ENCODE measurements around the gene KIFBP.
"Not testable (repeated sequence)": the region's sequence is repeated elsewhere in the genome, so short reads cannot be mapped to it uniquely, and the experiment has no call there.

KIFBP gene

DNA sequence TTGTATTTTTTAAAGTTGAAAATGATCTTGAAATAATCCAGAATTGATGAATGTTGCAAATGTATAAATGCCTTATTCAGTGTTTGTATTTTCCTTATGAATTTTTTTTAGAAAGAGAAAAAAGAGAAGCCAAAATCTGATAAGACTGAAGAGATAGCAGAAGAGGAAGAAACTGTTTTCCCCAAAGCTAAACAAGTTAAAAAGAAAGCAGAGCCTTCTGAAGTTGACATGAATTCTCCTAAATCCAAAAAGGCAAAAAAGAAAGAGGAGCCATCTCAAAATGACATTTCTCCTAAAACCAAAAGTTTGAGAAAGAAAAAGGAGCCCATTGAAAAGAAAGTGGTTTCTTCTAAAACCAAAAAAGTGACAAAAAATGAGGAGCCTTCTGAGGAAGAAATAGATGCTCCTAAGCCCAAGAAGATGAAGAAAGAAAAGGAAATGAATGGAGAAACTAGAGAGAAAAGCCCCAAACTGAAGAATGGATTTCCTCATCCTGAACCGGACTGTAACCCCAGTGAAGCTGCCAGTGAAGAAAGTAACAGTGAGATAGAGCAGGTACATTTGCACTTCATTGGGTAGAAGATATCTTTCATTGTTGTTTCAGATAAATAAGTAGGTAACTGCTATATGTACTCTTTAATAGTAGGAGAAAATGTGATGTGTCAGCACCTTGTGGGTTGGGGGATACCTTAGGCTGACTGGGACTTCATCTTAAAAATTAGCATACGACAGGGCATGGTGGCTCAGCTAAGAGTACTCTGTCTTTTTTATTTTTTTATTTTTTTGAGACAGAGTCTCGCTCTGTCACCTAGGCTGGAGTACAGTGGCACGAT is 28.7 kb upstream of the KIFBP start:
- H3K27me3 ChIP-seq (ENCODE audit: control insufficient read depth in 2 of 2, insufficient read depth in 2 of 2, low read length in 2 of 2) = no peaks in the 10 kb centered on the region
- peaks cover 27 to 42% of the 10 kb centered on the region in 2 donors for H3K36me3 ChIP-seq (ENCODE audit: control insufficient read depth in 2 of 2, insufficient read depth in 2 of 2, low read length in 2 of 2)
- H3K9ac ChIP-seq (ENCODE audit: low read depth in 1 of 2, low read length in 2 of 2) = no peak overlapping the region
- peaks cover 0 to 7% of the 10 kb centered on the region in 2 donors for H3K4me1 ChIP-seq (ENCODE audit: control insufficient read depth in 2 of 2, insufficient read depth in 2 of 2, low read length in 2 of 2)
- no peaks in the 10 kb centered on the region for H3K9me3 ChIP-seq (ENCODE audit: control insufficient read depth in 2 of 2, low read length in 2 of 2)
- no peak overlapping the region for H3K27ac ChIP-seq (ENCODE audit: low read depth in 2 of 2, low read length in 2 of 2)
- no peak overlapping the region for H3K4me3 ChIP-seq (ENCODE audit: low read length in 2 of 2)

GRCh38 chr10:68963151-68963550 is 25.5 kb upstream of the KIFBP start:
- Histone ChIP-seq H3K27me3 (ENCODE audit: control insufficient read depth in 2 of 2, insufficient read depth in 2 of 2, low read length in 2 of 2) (no peaks in the 10 kb centered on the region), H3K9ac (ENCODE audit: low read depth in 1 of 2, low read length in 2 of 2) (no peak overlapping the region), H3K9me3 (ENCODE audit: control insufficient read depth in 2 of 2, low read length in 2 of 2) (no peaks in the 10 kb centered on the region), H3K4me1 (ENCODE audit: control insufficient read depth in 2 of 2, insufficient read depth in 2 of 2, low read length in 2 of 2) (no peaks in the 10 kb centered on the region), H3K27ac (ENCODE audit: low read depth in 2 of 2, low read length in 2 of 2) (no peak overlapping the region), H3K36me3 (ENCODE audit: control insufficient read depth in 2 of 2, insufficient read depth in 2 of 2, low read length in 2 of 2) (peaks cover 39 to 63% of the 10 kb centered on the region in 2 donors), H3K4me3 (ENCODE audit: low read length in 2 of 2) (no peak overlapping the region)

DNA sequence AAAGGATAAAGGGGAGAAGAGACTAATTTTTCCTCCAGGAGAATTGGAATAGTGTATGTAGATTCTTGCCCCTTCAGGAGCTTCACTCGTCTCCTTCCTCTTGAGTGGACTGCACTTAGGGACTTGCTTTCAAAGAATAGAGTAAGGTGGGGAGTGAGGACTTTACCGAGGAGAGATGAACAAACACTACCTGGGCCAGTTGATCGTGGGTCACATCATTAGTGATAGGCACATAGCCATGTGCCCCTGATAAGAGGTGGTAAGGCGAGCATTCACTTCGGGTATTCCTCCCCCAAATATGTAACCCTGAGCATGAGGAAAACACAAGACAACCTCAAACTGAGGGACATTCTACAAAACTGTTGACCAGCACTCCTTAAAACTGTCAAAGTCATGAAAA is 14.6 kb upstream of the KIFBP start:
- Histone ChIP-seq H3K9me3 (ENCODE audit: control insufficient read depth in 2 of 2, low read length in 2 of 2) (no peaks in the 10 kb centered on the region), H3K4me3 (ENCODE audit: low read length in 2 of 2) (no peak overlapping the region), H3K27ac (ENCODE audit: low read depth in 2 of 2, low read length in 2 of 2) (no peak overlapping the region), H3K4me1 (ENCODE audit: control insufficient read depth in 2 of 2, insufficient read depth in 2 of 2, low read length in 2 of 2) (no peaks in the 10 kb centered on the region), H3K27me3 (ENCODE audit: control insufficient read depth in 2 of 2, insufficient read depth in 2 of 2, low read length in 2 of 2) (no peaks in the 10 kb centered on the region), H3K36me3 (ENCODE audit: control insufficient read depth in 2 of 2, insufficient read depth in 2 of 2, low read length in 2 of 2) (peaks cover 66 to 84% of the 10 kb centered on the region in 2 donors), H3K9ac (ENCODE audit: low read depth in 1 of 2, low read length in 2 of 2) (no peak overlapping the region)

GRCh38 chr10:68975936-68976473 is 12.6 kb upstream of the KIFBP start:
- not testable (repeated sequence) for H3K9ac ChIP-seq (ENCODE audit: low read depth in 1 of 2, low read length in 2 of 2); H3K27me3 ChIP-seq (ENCODE audit: control insufficient read depth in 2 of 2, insufficient read depth in 2 of 2, low read length in 2 of 2)
- peaks cover 67 to 80% of the 10 kb centered on the region in 2 donors for H3K36me3 ChIP-seq (ENCODE audit: control insufficient read depth in 2 of 2, insufficient read depth in 2 of 2, low read length in 2 of 2)

GRCh38 chr10:68979738-68980137 is 8.9 kb upstream of the KIFBP start:
- not testable (repeated sequence) for H3K9me3 ChIP-seq (ENCODE audit: control insufficient read depth in 2 of 2, low read length in 2 of 2); H3K4me3 ChIP-seq (ENCODE audit: low read length in 2 of 2); H3K9ac ChIP-seq (ENCODE audit: low read depth in 1 of 2, low read length in 2 of 2); H3K27me3 ChIP-seq (ENCODE audit: control insufficient read depth in 2 of 2, insufficient read depth in 2 of 2, low read length in 2 of 2); H3K4me1 ChIP-seq (ENCODE audit: control insufficient read depth in 2 of 2, insufficient read depth in 2 of 2, low read length in 2 of 2); H3K27ac ChIP-seq (ENCODE audit: low read depth in 2 of 2, low read length in 2 of 2)
- H3K36me3 ChIP-seq (ENCODE audit: control insufficient read depth in 2 of 2, insufficient read depth in 2 of 2, low read length in 2 of 2) = peaks cover 63 to 70% of the 10 kb centered on the region in 2 donors

More at GRCh38 chr10:68975936-68976473, 12.6 kb upstream of the KIFBP start:
- not testable (repeated sequence) for H3K4me1 ChIP-seq (ENCODE audit: control insufficient read depth in 2 of 2, insufficient read depth in 2 of 2, low read length in 2 of 2); H3K27ac ChIP-seq (ENCODE audit: low read depth in 2 of 2, low read length in 2 of 2); H3K9me3 ChIP-seq (ENCODE audit: control insufficient read depth in 2 of 2, low read length in 2 of 2); H3K4me3 ChIP-seq (ENCODE audit: low read length in 2 of 2)

GRCh38 chr10:68981074-68981473 is 7.5 kb upstream of the KIFBP start:
- Histone ChIP-seq H3K27ac (ENCODE audit: low read depth in 2 of 2, low read length in 2 of 2) (no peak overlapping the region), H3K9me3 (ENCODE audit: control insufficient read depth in 2 of 2, low read length in 2 of 2) (no peaks in the 10 kb centered on the region), H3K4me1 (ENCODE audit: control insufficient read depth in 2 of 2, insufficient read depth in 2 of 2, low read length in 2 of 2) (no peaks in the 10 kb centered on the region), H3K4me3 (ENCODE audit: low read length in 2 of 2) (no peak overlapping the region), H3K27me3 (ENCODE audit: control insufficient read depth in 2 of 2, insufficient read depth in 2 of 2, low read length in 2 of 2) (no peaks in the 10 kb centered on the region), H3K36me3 (ENCODE audit: control insufficient read depth in 2 of 2, insufficient read depth in 2 of 2, low read length in 2 of 2) (peaks cover 60 to 62% of the 10 kb centered on the region in 2 donors), H3K9ac (ENCODE audit: low read depth in 1 of 2, low read length in 2 of 2) (no peak overlapping the region)

DNA sequence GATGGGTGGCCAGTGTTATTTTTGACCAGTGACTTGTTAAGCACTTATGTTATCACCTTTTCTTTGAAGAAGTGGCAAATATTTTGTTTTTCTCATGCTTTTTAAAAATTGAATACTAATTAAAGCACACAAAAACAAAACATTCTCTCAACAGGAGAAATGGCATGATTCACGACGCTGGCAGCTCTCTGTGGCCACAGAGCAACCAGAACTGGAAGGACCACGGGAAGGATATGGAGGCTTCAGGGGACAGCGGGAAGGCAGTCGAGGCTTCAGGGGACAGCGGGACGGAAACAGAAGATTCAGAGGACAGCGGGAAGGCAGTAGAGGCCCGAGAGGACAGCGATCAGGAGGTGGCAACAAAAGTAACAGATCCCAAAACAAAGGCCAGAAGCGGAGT is 6.2 kb upstream of the KIFBP start:
- Histone ChIP-seq H3K36me3 (ENCODE audit: control insufficient read depth in 2 of 2, insufficient read depth in 2 of 2, low read length in 2 of 2) (peaks cover 50 to 58% of the 10 kb centered on the region in 2 donors), H3K4me1 (ENCODE audit: control insufficient read depth in 2 of 2, insufficient read depth in 2 of 2, low read length in 2 of 2) (no peaks in the 10 kb centered on the region), H3K9me3 (ENCODE audit: control insufficient read depth in 2 of 2, low read length in 2 of 2) (no peaks in the 10 kb centered on the region), H3K27ac (ENCODE audit: low read depth in 2 of 2, low read length in 2 of 2) (no peak overlapping the region), H3K4me3 (ENCODE audit: low read length in 2 of 2) (no peak overlapping the region), H3K27me3 (ENCODE audit: control insufficient read depth in 2 of 2, insufficient read depth in 2 of 2, low read length in 2 of 2) (no peaks in the 10 kb centered on the region), H3K9ac (ENCODE audit: low read depth in 1 of 2, low read length in 2 of 2) (no peak overlapping the region)

- Histone ChIP-seq H3K4me1 (ENCODE audit: control insufficient read depth in 2 of 2, insufficient read depth in 2 of 2, low read length in 2 of 2) (peaks cover 6 to 13% of the 10 kb centered on the region in 2 donors), H3K4me3 (ENCODE audit: low read length in 2 of 2) (peak overlapping the region in 1 of 2 donors; percentile 96), H3K9me3 (ENCODE audit: control insufficient read depth in 2 of 2, low read length in 2 of 2) (no peaks in the 10 kb centered on the region), H3K27me3 (ENCODE audit: control insufficient read depth in 2 of 2, insufficient read depth in 2 of 2, low read length in 2 of 2) (no peaks in the 10 kb centered on the region), H3K9ac (ENCODE audit: low read depth in 1 of 2, low read length in 2 of 2) (no peak overlapping the region), H3K36me3 (ENCODE audit: control insufficient read depth in 2 of 2, insufficient read depth in 2 of 2, low read length in 2 of 2) (peaks cover 15 to 25% of the 10 kb centered on the region in 2 donors), H3K27ac (ENCODE audit: low read depth in 2 of 2, low read length in 2 of 2) (no peak overlapping the region)
These were observed 992 bp upstream of the KIFBP start for GRCh38 chr10:68987611-68988010.

DNA sequence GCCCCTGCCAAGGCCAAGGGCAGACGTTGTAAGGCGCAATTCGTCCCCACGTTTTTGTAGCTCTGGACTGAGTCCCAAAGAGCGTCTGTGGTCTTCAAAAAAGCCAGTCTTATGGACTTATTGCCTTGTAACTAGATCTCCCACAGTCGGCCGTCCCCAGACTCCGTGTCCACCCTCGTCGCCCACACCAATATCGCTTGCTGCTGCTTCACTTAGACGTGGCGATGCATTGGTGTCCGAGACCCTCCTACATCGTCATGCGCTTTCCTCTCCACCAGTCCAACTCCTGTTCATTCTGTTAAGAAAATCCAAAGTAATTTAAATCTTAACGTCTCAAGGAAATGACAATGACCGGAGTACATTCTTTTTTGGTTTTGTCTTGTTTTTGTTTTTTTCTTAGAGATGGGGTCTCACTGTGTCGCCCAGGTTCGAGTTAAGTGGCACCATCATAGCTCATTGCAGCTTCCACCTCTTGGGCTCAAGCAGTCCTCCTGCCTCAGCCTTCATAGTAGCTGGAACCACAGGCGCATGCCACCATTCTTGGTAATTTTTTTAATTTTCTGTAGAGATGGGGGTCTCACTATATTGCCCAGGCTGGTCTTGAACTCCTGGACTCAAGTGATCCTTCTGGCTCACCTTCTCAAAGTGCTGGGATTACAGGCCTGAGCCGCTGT is 851 bp downstream of the KIFBP start:
- Histone ChIP-seq H3K27me3 (ENCODE audit: control insufficient read depth in 2 of 2, insufficient read depth in 2 of 2, low read length in 2 of 2) (no peaks in the 10 kb centered on the region), H3K9me3 (ENCODE audit: control insufficient read depth in 2 of 2, low read length in 2 of 2) (no peaks in the 10 kb centered on the region), H3K4me3 (ENCODE audit: low read length in 2 of 2) (peak overlapping the region; percentile 82 to 96), H3K27ac (ENCODE audit: low read depth in 2 of 2, low read length in 2 of 2) (peak overlapping the region; percentile 75 to 83), H3K36me3 (ENCODE audit: control insufficient read depth in 2 of 2, insufficient read depth in 2 of 2, low read length in 2 of 2) (peaks cover 0 to 7% of the 10 kb centered on the region in 2 donors), H3K9ac (ENCODE audit: low read depth in 1 of 2, low read length in 2 of 2) (peak overlapping the region; percentile 77 to 87), H3K4me1 (ENCODE audit: control insufficient read depth in 2 of 2, insufficient read depth in 2 of 2, low read length in 2 of 2) (peaks cover 6 to 13% of the 10 kb centered on the region in 2 donors)
